NOMO-1 treated with dmso at 0.1 percent for 144 hours (cell line): ENCODE measurements around the gene TGFB1I1.

ENCODE experiments used
- DNase-seq: peaks from one replicate; lab custom pipeline; 2025; ENCODE audit not compliant: unreplicated experiment; lab: John Stamatoyannopoulos, UW

Gene TGFB1I1

GRCh38 chr16:31451681-31452351 lies 20.1 kb upstream of the TGFB1I1 start:
- no peak for DNase-seq

GRCh38 chr16:31452631-31453106 lies 19.3 kb upstream of the TGFB1I1 start:
- no peak for DNase-seq

GRCh38 chr16:31453255-31454204 lies 18.4 kb upstream of the TGFB1I1 start:
- DNase-seq: peak; percentile 10

GRCh38 chr16:31455601-31456314 lies 16.2 kb upstream of the TGFB1I1 start:
- DNase-seq: no peak

- no peak for DNase-seq
Measured at GRCh38 chr16:31456988-31457360, 15.0 kb upstream of the TGFB1I1 start.

- no peak for DNase-seq
Measured at GRCh38 chr16:31458073-31458843, 13.7 kb upstream of the TGFB1I1 start.

- DNase-seq: peak; percentile 98
Measured at GRCh38 chr16:31458844-31459686, 12.9 kb upstream of the TGFB1I1 start, which contains the start of gene ARMC5. TSS of gene ARMC5 (plus strand) at chr16:31459501. CDS start at chr16:31459525, 24 bp downstream.

GRCh38 chr16:31459687-31460581 lies 12.0 kb upstream of the TGFB1I1 start:
- peak; percentile 96 for DNase-seq

- no peak for DNase-seq
Measured at GRCh38 chr16:31460582-31461002, 11.4 kb upstream of the TGFB1I1 start.

- DNase-seq: no peak
Measured at GRCh38 chr16:31461201-31461920, 10.6 kb upstream of the TGFB1I1 start.

GRCh38 chr16:31461921-31462804 lies 9.8 kb upstream of the TGFB1I1 start:
- DNase-seq: no peak

- DNase-seq: no peak
Measured at GRCh38 chr16:31464348-31464769, 7.6 kb upstream of the TGFB1I1 start.

- no peak for DNase-seq
Measured at GRCh38 chr16:31464781-31465260, 7.1 kb upstream of the TGFB1I1 start.

GRCh38 chr16:31465788-31466370 lies 6.1 kb upstream of the TGFB1I1 start:
- no peak for DNase-seq

GRCh38 chr16:31466381-31466841 lies 5.5 kb upstream of the TGFB1I1 start:
- DNase-seq: no peak

GRCh38 chr16:31467151-31467773 lies 4.7 kb upstream of the TGFB1I1 start:
- no peak for DNase-seq
